Measurements from ENCODE around the gene ZNF367. TPM values are rescaled to one million over a fixed set of nuclear protein-coding genes. Genes with fewer than 3 reads are reported as not detected.

Gene ZNF367
- total and polyA plus RNA-seq, 2 donors (not counting 3 experiments of a cell fraction or from before 2014, with no cell fraction given), result 1.7 to 10.0 TPM

GRCh38 chr9:96420468-96421219, 2.5 kb upstream of the ZNF367 start:
- BruUV-seq (replicated peaks), result no TSS peak
- dilution Hi-C loops (cut with MboI; ENCODE audit: extremely low pct_ligation_motif_present, low sequenced_read_pairs), result no loop called here

More at GRCh38 chr9:96420468-96421219, 2.5 kb upstream of the ZNF367 start:
- CTCF ChIA-PET, result interaction anchor here (0.7 to 0.8 kb wide), 4 partner anchors 29 to 235 kb away, joined by 3 to 5 read pairs (median 3); partner anchors contain the start of gene HABP4
- Histone ChIP-seq H4K20me1 (replicated peaks; ENCODE audit: control insufficient read depth, extremely low read depth, insufficient read depth, low read length) (no peaks in the 10 kb centered on the region), H3K27ac (ENCODE audit: insufficient read depth, low read depth, low read length) (peak overlapping the region; percentile 92), H3K9me1 (replicated peaks; ENCODE audit: control insufficient read depth, extremely low read depth, insufficient read depth, low read length) (no peaks in the 10 kb centered on the region), H3K4me3 (replicated peaks in 1 of 3; ENCODE audit: insufficient read depth in 1 of 3, low read depth in 1 of 3, low read length in 3 of 3) (peak overlapping the region in 1 of 3 experiments; percentile 50), H3K27me3 (ENCODE audit: control insufficient read depth in 2 of 2, insufficient read depth in 2 of 2, low read length in 2 of 2) (no peaks in the 10 kb centered on the region), H3K4me1 (ENCODE audit: control insufficient read depth, extremely low read depth, insufficient read depth, low read length) (peaks cover 27% of the 10 kb centered on the region), H3K36me3 (ENCODE audit: control insufficient read depth in 2 of 2, extremely low read depth in 1 of 2, insufficient read depth in 2 of 2, low read length in 2 of 2) (no peaks in the 10 kb centered on the region), H3K4me2 (ENCODE audit: insufficient read depth, low read length) (peak overlapping the region; percentile 91), H2AFZ (ENCODE audit: low read depth, low read length) (peak overlapping the region; percentile 15), H3K9me3 (replicated peaks; ENCODE audit: control insufficient read depth, insufficient read depth, low read length) (no peaks in the 10 kb centered on the region), H3K79me2 (ENCODE audit: control insufficient read depth, insufficient read depth, low read length) (peaks cover 16% of the 10 kb centered on the region), H3K9ac (replicated peaks; ENCODE audit: extremely low read depth, insufficient read depth, low read length) (peak overlapping the region; percentile 77)
- DNase-seq (ENCODE audit: low read depth, low spot score) (peak; percentile 93), FAIRE-seq (peak; percentile 88)
- TF ChIP-seq CTCF (IDR thresholded peaks at IDR 0.05; ENCODE audit: extremely low read depth in 1 of 2, insufficient read depth in 1 of 2, low read depth in 1 of 2, low read length in 2 of 2) (no peak), POLR2AphosphoS5 (IDR thresholded peaks at IDR 0.05; ENCODE audit: insufficient read depth, low read depth, low read length) (peak; percentile 73), EZH2 (IDR thresholded peaks at IDR 0.05; ENCODE audit: borderline replicate concordance, low read depth, low read length, severe bottlenecking) (no peak), POLR2A (IDR thresholded peaks at IDR 0.05; ENCODE audit: low read depth, low read length) (peak; percentile 54), FOS (IDR thresholded peaks at IDR 0.05; ENCODE audit: borderline replicate concordance, insufficient read depth, low read length) (peak; percentile 97), JUN (IDR thresholded peaks at IDR 0.05; ENCODE audit: borderline replicate concordance, insufficient read depth, insufficient read length, low read depth) (peak; percentile 98), MYC (IDR thresholded peaks at IDR 0.05; ENCODE audit: low read depth, low read length) (no peak), GATA2 (IDR thresholded peaks at IDR 0.05; ENCODE audit: insufficient read depth, insufficient read length, low read depth, low read length) (peak; percentile 23), MAX (IDR thresholded peaks at IDR 0.05; ENCODE audit: insufficient read depth, insufficient read length) (no peak)
- POLR2A ChIA-PET, result no interaction called here
- intact Hi-C loops (cut with micrococcal nuclease), result loop anchor here (1.0 to 5.0 kb wide), 3 partner anchors 30 to 1113 kb away; partner anchors contain the start of gene HABP4

Measured in endothelial cell of umbilical vein (primary cell).